Karpas-422 (cell line): ENCODE measurements around the gene XBP1. TPM values are rescaled to one million over a fixed set of nuclear protein-coding genes. Genes with fewer than 3 reads are reported as not detected.
A peak's percentile ranks its signal among the peaks of the same experiment; 100 is the strongest.

Experiments
- DNase-seq: peaks from one replicate; pipeline ENCODE4 v3.0.0-alpha.2; 2015
- H2AFZ ChIP-seq: fragments of 200-600 bp; sonication (generic); 2 replicates; pipeline ENCODE4 v1.6.1; 2014; ENCODE audit warnings: antibody characterized with exemption, low read length, mixed read lengths
- H3K27ac ChIP-seq: fragments of 200-600 bp; sonication (generic); 2 replicates; pipeline ENCODE4 v1.5.1; 2014; ENCODE audit warnings: mild to moderate bottlenecking, low read length, moderate library complexity
- H3K27me3 ChIP-seq: fragments of 200-600 bp; sonication (generic); 2 replicates; pipeline ENCODE4 v1.6.1; 2014; ENCODE audit warnings: low read length, mixed read lengths
- H3K36me3 ChIP-seq: fragments of 200-600 bp; sonication (generic); 2 replicates; pipeline ENCODE4 v1.6.1; 2014; ENCODE audit warnings: low read length, mixed read lengths; ENCODE audit not compliant: insufficient read depth
- H3K4me1 ChIP-seq: fragments of 200-600 bp; sonication (generic); 2 replicates; pipeline ENCODE4 v1.6.1; 2014; ENCODE audit warnings: mild to moderate bottlenecking, low read length, mixed read lengths
- H3K4me2 ChIP-seq: fragments of 200-600 bp; sonication (generic); 2 replicates; pipeline ENCODE4 v1.6.1; 2014; ENCODE audit warnings: low read length, low read depth, mild to moderate bottlenecking; ENCODE audit not compliant: poor library complexity, severe bottlenecking
- H3K4me3 ChIP-seq: fragments of 200-600 bp; sonication (generic); 2 replicates; pipeline ENCODE4 v1.5.1; 2014; ENCODE audit warnings: mild to moderate bottlenecking, antibody characterized with exemption, low read length, mixed read lengths
- H3K79me2 ChIP-seq: fragments of 200-600 bp; sonication (generic); 2 replicates; pipeline ENCODE4 v1.6.1; 2014; ENCODE audit warnings: mild to moderate bottlenecking, low read length, mixed read lengths
- H3K9ac ChIP-seq: fragments of 200-600 bp; sonication (generic); 2 replicates; pipeline ENCODE4 v1.6.0; 2014; ENCODE audit warnings: low read length
- H3K9me2 ChIP-seq: fragments of 200-600 bp; sonication (generic), shearing (Covaris generic); replicated peaks from 2 replicates; pipeline ENCODE4 v1.6.0; 2014; ENCODE audit warnings: mild to moderate bottlenecking, low read length, moderate library complexity; ENCODE audit not compliant: insufficient read depth
- H3K9me3 ChIP-seq: fragments of 300-700, 200-600 bp; sonication (generic); 2 replicates; pipeline ENCODE4 v1.6.1; 2014; ENCODE audit warnings: low read length, mixed read lengths
- H4K20me1 ChIP-seq: fragments of 200-600 bp; sonication (generic); 2 replicates; pipeline ENCODE4 v1.6.1; 2014; ENCODE audit warnings: mild to moderate bottlenecking, antibody characterized with exemption, low read length, low read depth; ENCODE audit not compliant: insufficient read depth
- total RNA-seq: library from RNA; depleted of rRNA; stranded (reverse); fragments of >200 nt; shearing (Covaris generic); gene quantifications from 2 replicates; pipeline ENCODE4 v1.2.3, GENCODE V29; 2014; ENCODE audit warnings: low replicate concordance

Gene XBP1
- total RNA-seq, 1 experiment from 2014 or later = 121 TPM

- H2AFZ ChIP-seq = no peak overlapping the region
- peak; percentile 61 for DNase-seq
- peak overlapping the region; percentile 31; the same call in 1 of the 2 replicates for H3K9ac ChIP-seq
- H3K27me3 ChIP-seq = no peaks in the 10 kb centered on the region
- H4K20me1 ChIP-seq = no peaks in the 10 kb centered on the region
- peak overlapping the region; percentile 87 for H3K27ac ChIP-seq
- no peak overlapping the region for H3K4me3 ChIP-seq
- H3K9me3 ChIP-seq = no peaks in the 10 kb centered on the region
- peak overlapping the region; percentile 25 for H3K4me2 ChIP-seq
- no peaks in the 10 kb centered on the region for H3K9me2 ChIP-seq
- H3K4me1 ChIP-seq = peaks cover 43% of the 10 kb centered on the region
- H3K79me2 ChIP-seq = peaks cover 28% of the 10 kb centered on the region
- H3K36me3 ChIP-seq = peaks cover 47% of the 10 kb centered on the region
These were observed 8.4 kb downstream of the XBP1 start for GRCh38 chr22:28791841-28792490.

GRCh38 chr22:28791124-28791523 is 9.2 kb downstream of the XBP1 start:
- Histone ChIP-seq H3K4me1 (peaks cover 43% of the 10 kb centered on the region), H2AFZ (no peak overlapping the region), H3K9ac (no peak overlapping the region), H3K27me3 (no peaks in the 10 kb centered on the region), H3K79me2 (peaks cover 19% of the 10 kb centered on the region), H3K4me3 (no peak overlapping the region), H3K9me2 (no peaks in the 10 kb centered on the region), H3K4me2 (no peak overlapping the region), H3K36me3 (peaks cover 47% of the 10 kb centered on the region), H3K27ac (peak overlapping the region; percentile 87), H4K20me1 (no peaks in the 10 kb centered on the region), H3K9me3 (no peaks in the 10 kb centered on the region)
- DNase-seq = no peak

- Histone ChIP-seq H3K27me3 (no peaks in the 10 kb centered on the region), H3K9me3 (no peaks in the 10 kb centered on the region), H3K9ac (no peak overlapping the region), H3K4me2 (no peak overlapping the region), H3K27ac (peak overlapping the region; percentile 35), H3K4me1 (peaks cover 43% of the 10 kb centered on the region), H4K20me1 (no peaks in the 10 kb centered on the region), H3K4me3 (no peak overlapping the region), H2AFZ (no peak overlapping the region), H3K9me2 (no peaks in the 10 kb centered on the region), H3K36me3 (peaks cover 39% of the 10 kb centered on the region; the same call in 1 of the 2 replicates), H3K79me2 (peaks cover 16% of the 10 kb centered on the region)
- no peak for DNase-seq
These were observed 11.8 kb downstream of the XBP1 start for GRCh38 chr22:28788601-28789000.

GRCh38 chr22:28783786-28784671 is 16.3 kb downstream of the XBP1 start:
- no peaks in the 10 kb centered on the region for H3K27me3 ChIP-seq
- no peak for DNase-seq
- no peak overlapping the region for H3K27ac ChIP-seq
- H3K9ac ChIP-seq = no peak overlapping the region
- peaks cover 56% of the 10 kb centered on the region; the same call in 1 of the 2 replicates for H3K36me3 ChIP-seq
- no peaks in the 10 kb centered on the region for H3K9me3 ChIP-seq
- no peak overlapping the region for H3K4me3 ChIP-seq
- H3K79me2 ChIP-seq = peaks cover 43% of the 10 kb centered on the region
- H2AFZ ChIP-seq = no peak overlapping the region
- H3K4me2 ChIP-seq = no peak overlapping the region
- H4K20me1 ChIP-seq = no peaks in the 10 kb centered on the region
- peaks cover 31% of the 10 kb centered on the region for H3K4me1 ChIP-seq
- H3K9me2 ChIP-seq = no peaks in the 10 kb centered on the region

GRCh38 chr22:28780296-28780695 is 20.1 kb downstream of the XBP1 start:
- no peaks in the 10 kb centered on the region for H3K9me2 ChIP-seq
- DNase-seq = no peak
- no peaks in the 10 kb centered on the region for H4K20me1 ChIP-seq
- no peak overlapping the region for H3K27ac ChIP-seq
- no peaks in the 10 kb centered on the region for H3K27me3 ChIP-seq
- no peak overlapping the region for H3K9ac ChIP-seq
- no peaks in the 10 kb centered on the region for H3K9me3 ChIP-seq
- H3K79me2 ChIP-seq = peaks cover 71% of the 10 kb centered on the region
- peaks cover 17% of the 10 kb centered on the region for H3K4me1 ChIP-seq
- no peak overlapping the region for H2AFZ ChIP-seq
- peaks cover 36% of the 10 kb centered on the region for H3K36me3 ChIP-seq
- H3K4me3 ChIP-seq = no peak overlapping the region
- no peak overlapping the region for H3K4me2 ChIP-seq

GRCh38 chr22:28779833-28780232 is 20.5 kb downstream of the XBP1 start:
- H3K4me1 ChIP-seq = peaks cover 17% of the 10 kb centered on the region
- peaks cover 74% of the 10 kb centered on the region for H3K79me2 ChIP-seq
- H2AFZ ChIP-seq = no peak overlapping the region
- no peak overlapping the region for H3K4me2 ChIP-seq
- no peak for DNase-seq
- H3K4me3 ChIP-seq = no peak overlapping the region
- no peaks in the 10 kb centered on the region for H3K27me3 ChIP-seq
- H4K20me1 ChIP-seq = no peaks in the 10 kb centered on the region
- no peaks in the 10 kb centered on the region for H3K9me2 ChIP-seq
- no peaks in the 10 kb centered on the region for H3K9me3 ChIP-seq
- peaks cover 39% of the 10 kb centered on the region for H3K36me3 ChIP-seq
- H3K27ac ChIP-seq = no peak overlapping the region
- no peak overlapping the region for H3K9ac ChIP-seq

- no peak overlapping the region for H3K4me3 ChIP-seq
- no peak overlapping the region for H3K9ac ChIP-seq
- no peaks in the 10 kb centered on the region for H4K20me1 ChIP-seq
- no peak overlapping the region for H2AFZ ChIP-seq
- no peaks in the 10 kb centered on the region for H3K9me3 ChIP-seq
- no peaks in the 10 kb centered on the region for H3K27me3 ChIP-seq
- H3K79me2 ChIP-seq = peaks cover 63% of the 10 kb centered on the region
- no peak overlapping the region for H3K27ac ChIP-seq
- H3K9me2 ChIP-seq = no peaks in the 10 kb centered on the region
- no peak for DNase-seq
- peaks cover 10% of the 10 kb centered on the region for H3K36me3 ChIP-seq
- H3K4me2 ChIP-seq = peak overlapping the region; percentile 95
- H3K4me1 ChIP-seq = peaks cover 16% of the 10 kb centered on the region
These were observed 26.0 kb downstream of the XBP1 start for GRCh38 chr22:28774378-28774777.

GRCh38 chr22:28773461-28773867 is 26.9 kb downstream of the XBP1 start:
- Histone ChIP-seq H3K9me3 (peaks cover 6% of the 10 kb centered on the region; the same call in 1 of the 2 replicates), H3K79me2 (peaks cover 55% of the 10 kb centered on the region), H3K9ac (peak overlapping the region; percentile 82), H3K9me2 (no peaks in the 10 kb centered on the region), H4K20me1 (no peaks in the 10 kb centered on the region), H3K4me1 (peaks cover 10% of the 10 kb centered on the region; the same call in 1 of the 2 replicates), H3K27me3 (no peaks in the 10 kb centered on the region), H3K36me3 (peaks cover 8% of the 10 kb centered on the region), H2AFZ (0 out of 2 replicates have a peak overlapping the region, but pooled peaks have one; percentile 21), H3K4me3 (peak overlapping the region; percentile 83), H3K27ac (peak overlapping the region; percentile 64), H3K4me2 (peak overlapping the region; percentile 95)
- DNase-seq = no peak
